HG03575 (cell line): ENCODE results near the gene BCAR1.
"Not testable (repeated sequence)": the region's sequence is repeated elsewhere in the genome, so short reads cannot be mapped to it uniquely, and the experiment has no call there.

Experiments
- ATAC-seq: cut with Tn5 transposase; IDR thresholded peaks from one replicate; pipeline ENCODE4 v1.9.1; 2021; ENCODE audit not compliant: unreplicated experiment, insufficient number of reproducible peaks, low FRiP score; ENCODE audit errors: extremely low read depth

BCAR1 gene

GRCh38 chr16:75209944-75210343 lies 41.5 kb downstream of the BCAR1 start:
- ATAC-seq: no peak

- not testable (repeated sequence) for ATAC-seq
These were observed 41.9 kb downstream of the BCAR1 start for GRCh38 chr16:75209514-75209913.

GRCh38 chr16:75208861-75209505 lies 42.4 kb downstream of the BCAR1 start:
- ATAC-seq: no peak

- ATAC-seq: no peak
These were observed 43.1 kb downstream of the BCAR1 start for GRCh38 chr16:75208242-75208825.

- no peak for ATAC-seq
These were observed 43.6 kb downstream of the BCAR1 start for GRCh38 chr16:75207831-75208230.

- no peak for ATAC-seq
These were observed 44.5 kb downstream of the BCAR1 start, which contains the start of gene CTRB2 for GRCh38 chr16:75206749-75207451. TSS of gene CTRB2 (minus strand) at chr16:75207161. CDS start at chr16:75207141, 20 bp downstream.

GRCh38 chr16:75205961-75206748 lies 45.3 kb downstream of the BCAR1 start:
- ATAC-seq: not testable (repeated sequence)

- not testable (repeated sequence) for ATAC-seq
These were observed 46.0 kb downstream of the BCAR1 start for GRCh38 chr16:75205438-75205837.

- not testable (repeated sequence) for ATAC-seq
These were observed 46.5 kb downstream of the BCAR1 start for GRCh38 chr16:75204905-75205304.

GRCh38 chr16:75204410-75204758 lies 47.0 kb downstream of the BCAR1 start:
- no peak for ATAC-seq

GRCh38 chr16:75203667-75204409 lies 47.6 kb downstream of the BCAR1 start:
- no peak for ATAC-seq

- ATAC-seq: no peak
These were observed 48.3 kb downstream of the BCAR1 start for GRCh38 chr16:75203096-75203495.

GRCh38 chr16:75202069-75202590 lies 49.3 kb downstream of the BCAR1 start:
- no peak for ATAC-seq

- ATAC-seq: no peak
These were observed 53.3 kb downstream of the BCAR1 start for GRCh38 chr16:75198135-75198600.

GRCh38 chr16:75197522-75198134 lies 53.8 kb downstream of the BCAR1 start:
- ATAC-seq: no peak

GRCh38 chr16:75196836-75197235 lies 54.6 kb downstream of the BCAR1 start:
- no peak for ATAC-seq

GRCh38 chr16:75195811-75196790 lies 55.3 kb downstream of the BCAR1 start:
- ATAC-seq: no peak
